ENCODE measurements around the gene MAP1B. TPM values are rescaled to one million over a fixed set of nuclear protein-coding genes. Genes with fewer than 3 reads are reported as not detected.
A peak's percentile ranks its signal among the peaks of the same experiment; 100 is the strongest.

Gene MAP1B
- total and polyA plus RNA-seq, 10 of the 15 experiments (the other 5 are each of a cell fraction or from before 2014, with no cell fraction given): 0.02 to 0.81 (median 0.06) TPM; not detected in 1

GRCh38 chr5:72194846-72195245 lies 87.6 kb downstream of the MAP1B start (continued):
- no peak for TF ChIP-seq IRF3 (IDR thresholded peaks at IDR 0.05)
- peak; percentile 92 for TF ChIP-seq EED (IDR thresholded peaks at IDR 0.05; ENCODE audit: low read depth)
- no peak for TF ChIP-seq RBBP5 (conservative IDR thresholded peaks at IDR 0.05)
- no peak for TF ChIP-seq CTCF (IDR thresholded peaks at IDR 0.05 in 2 of 3, conservative IDR thresholded peaks at IDR 0.05 in 1 of 3; ENCODE audit: control insufficient read depth in 2 of 3, extremely low read depth in 1 of 3, insufficient read depth in 1 of 3, low read depth in 3 of 3, low read length in 3 of 3)
- peak; percentile 74; the same call in 1 of the 2 replicates for TF ChIP-seq TCF3 (IDR thresholded peaks at IDR 0.05; ENCODE audit: borderline replicate concordance, insufficient read depth, low read depth, low read length)
- no peak for TF ChIP-seq NR2C1 (IDR thresholded peaks at IDR 0.05)
- peak; percentile 92 for TF ChIP-seq JUNB (IDR thresholded peaks at IDR 0.05)
- TF ChIP-seq SRF (IDR thresholded peaks at IDR 0.05; ENCODE audit: low read depth in 2 of 2, low read length in 2 of 2): peak in 1 of 2 experiments; percentile 43; a peak in 1 of 4 replicates
- peak; percentile 40; the same call in 1 of the 2 replicates for TF ChIP-seq BMI1 (IDR thresholded peaks at IDR 0.05; ENCODE audit: borderline replicate concordance)
- no peak for TF ChIP-seq MAX (IDR thresholded peaks at IDR 0.05; ENCODE audit: low read depth, low read length)
- TF ChIP-seq ZNF207 (IDR thresholded peaks at IDR 0.05; ENCODE audit: borderline replicate concordance): no peak
- peak; percentile 87 for TF ChIP-seq CBX5 (IDR thresholded peaks at IDR 0.05; ENCODE audit: low read depth)
- TF ChIP-seq ZBTB11 (CRISPR knock-in tag; IDR thresholded peaks at IDR 0.05): no peak
- TF ChIP-seq SMAD5 (IDR thresholded peaks at IDR 0.05; ENCODE audit: low read depth): no peak
- peak; percentile 41 to 86; a peak in 3 of 4 replicates for TF ChIP-seq EP300 (IDR thresholded peaks at IDR 0.05; ENCODE audit: borderline replicate concordance in 1 of 2, control insufficient read depth in 1 of 2, low read depth in 2 of 2, low read length in 2 of 2)
- TF ChIP-seq NKRF (conservative IDR thresholded peaks at IDR 0.05): no peak
- peak; percentile 81 for TF ChIP-seq TCF12 (IDR thresholded peaks at IDR 0.05; ENCODE audit: low read depth, low read length)
- TF ChIP-seq CHD1 (IDR thresholded peaks at IDR 0.05; ENCODE audit: low read depth, low read length): no peak
- TF ChIP-seq ESRRA (IDR thresholded peaks at IDR 0.05; ENCODE audit: low read length): no peak
- TF ChIP-seq STAT1 (conservative IDR thresholded peaks at IDR 0.05): no peak
- no peak for TF ChIP-seq STAT3 (IDR thresholded peaks at IDR 0.05; ENCODE audit: low read depth, low read length)
- TF ChIP-seq PAX8 (IDR thresholded peaks at IDR 0.05): no peak
- TF ChIP-seq YBX1 (IDR thresholded peaks at IDR 0.05): no peak
- no peak for TF ChIP-seq NFYB (IDR thresholded peaks at IDR 0.05; ENCODE audit: insufficient read depth, low read depth, low read length)

Data from GM12878 (cell line).